Adrenal gland (tissue), 12 donors: ENCODE data around the gene ULBP3. TPM values are rescaled to one million over a fixed set of nuclear protein-coding genes. Genes with fewer than 3 reads are reported as not detected.

ENCODE experiments used
- DNase-seq, 7 donors: peaks; one replicate each; pipeline ENCODE4 v3.0.0-alpha.2; 2019 to 2020
- H3K27ac ChIP-seq, 5 donors: fragments of 200-600 bp; sonication (generic) in 4 of 5; 1 replicate in 3 of 5; 2 replicates in 2 of 5; pipeline versions ENCODE4 v1.5.1 to v1.8.0; 2016 to 2020; ENCODE audit warnings: mild to moderate bottlenecking in 1 of 5
- H3K27me3 ChIP-seq: fragments of 200-600 bp; 2 replicates; pipeline ENCODE4 v1.8.0; 2021
- H3K36me3 ChIP-seq, 2 donors: fragments of 200-600 bp; replicated peaks in 1 of 2; 1 replicate in 1 of 2; 2 replicates in 1 of 2; pipeline versions ENCODE4 v1.5.1 to v1.8.0; 2018 to 2022
- H3K4me1 ChIP-seq, 2 donors: fragments of 200-600 bp; replicated peaks in 1 of 2; 1 replicate in 1 of 2; 2 replicates in 1 of 2; pipeline versions ENCODE4 v1.5.1 to v1.8.0; 2018 to 2021
- H3K4me3 ChIP-seq, 4 donors: fragments of 200-600 bp; sonication (generic) in 3 of 4; one replicate each; pipeline ENCODE4 v1.5.1; 2016 to 2018
- H3K9me3 ChIP-seq, 3 donors: fragments of 200-600 bp; sonication (generic) in 1 of 3; replicated peaks in 1 of 3; 1 replicate in 2 of 3; 2 replicates in 1 of 3; pipeline versions ENCODE4 v1.5.1 to v1.8.0; 2016 to 2021
- POLR2A ChIP-seq, 2 donors: fragments of 450-650 bp; IDR thresholded peaks; one replicate each; pipeline ENCODE4 v1.6.1; 2017; ENCODE audit warnings: antibody characterized with exemption in 2 of 2, mild to moderate bottlenecking in 2 of 2, moderate library complexity in 1 of 2
- WGBS, 4 donors: extraction: QIAGEN DNeasy Blood & Tissue Kit in 2 of 4; methylation state at CpG; one replicate each; pipeline versions ENCODE4 v1.1.5 to v1.1.7; 2013 to 2017; 5-methylcytosine and 5-hydroxymethylcytosine counted together
- intact Hi-C, 2 donors: fragments of 100-400 bp; cut with DNase I; formaldehyde crosslinking; loops; one replicate each; pipeline versions ENCODE4 v1.14.1 to v1.15.0; 2022 to 2023
- polyA plus RNA-seq, 3 donors: library from polyadenylated mRNA; stranded (reverse); fragments of 200-250 nt in 2 of 3; fragments of 350-450 nt in 1 of 3; fragmentation: Illumina TruSeq in 1 of 3; extraction: RNeasy Lipid Tissue Mini Kit (QIAGEN cat#74804) in 1 of 3; gene quantifications; one replicate each; pipeline ENCODE4 v1.2.3, GENCODE V29; 2013 to 2014
- total RNA-seq, 9 donors: library from RNA; depleted of rRNA in 4 of 9; stranded (reverse); fragments of >200 nt in 4 of 9; fragments of 120-200 nt in 1 of 9; fragmentation: NEBNext Ultra II Directional in 1 of 9; extraction: Animal tissue kit (Norgen Biotek cat#: 25700) in 1 of 9; gene quantifications; one replicate each; pipeline versions ENCODE4 v1.1.0 to v1.2.4, GENCODE V29; 2013 to 2023
- TF ChIP-seq, protein P1 (sequence below), 6 experiments: fragments of 450-650 bp in 4 of 6; fragments of 200-600 bp in 2 of 6; sonication (generic) in 1 of 6; IDR thresholded peaks; 1 replicate in 5 of 6; 2 replicates in 1 of 6; pipeline versions ENCODE4 v1.5.1 to v1.8.0; 2016 to 2021; ENCODE audit warnings: antibody characterized with exemption in 6 of 6, mild to moderate bottlenecking in 2 of 6, moderate library complexity in 1 of 6
- donor health status: healthy with polysubstance abuse.
- donor health status: Bipolar disorder and iron deficiency.
- donor health status: DM: yes; HTN: yes; CAD: no.
- donor health status: DM: no; HTN: no; CAD: no.
- donor health status: DM: no; HTN: no; CAD: no.
- donor health status: DM: yes; HTN: yes; CAD: no.

Gene ULBP3
- total and polyA plus RNA-seq, 12 donors, result 0.17 to 15.6 (median 5.1) TPM

DNA sequence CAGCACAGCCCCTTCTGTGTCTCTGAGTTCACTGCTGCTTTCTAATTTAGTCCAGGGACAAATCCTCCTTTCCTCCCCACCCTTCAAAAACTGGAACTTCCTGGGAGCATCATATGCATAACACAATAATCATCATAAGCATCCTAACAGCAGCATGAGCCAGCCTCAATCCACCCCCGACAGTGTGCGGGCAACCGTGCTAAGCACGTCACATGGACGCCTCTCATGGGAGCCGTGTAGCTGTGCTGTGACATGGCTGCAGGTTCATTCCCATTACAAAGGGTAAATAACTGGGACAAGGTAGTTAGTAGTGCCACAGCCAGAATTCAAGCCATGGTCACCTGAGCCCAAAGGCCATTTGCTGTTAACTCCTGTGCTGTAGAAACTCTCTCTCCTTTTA lies 24.5 kb upstream of the ULBP3 start:
- H3K4me3 ChIP-seq, result no peak overlapping the region
- no peak for TF ChIP-seq POLR2A (IDR thresholded peaks at IDR 0.05)
- TF ChIP-seq, protein P1, sequence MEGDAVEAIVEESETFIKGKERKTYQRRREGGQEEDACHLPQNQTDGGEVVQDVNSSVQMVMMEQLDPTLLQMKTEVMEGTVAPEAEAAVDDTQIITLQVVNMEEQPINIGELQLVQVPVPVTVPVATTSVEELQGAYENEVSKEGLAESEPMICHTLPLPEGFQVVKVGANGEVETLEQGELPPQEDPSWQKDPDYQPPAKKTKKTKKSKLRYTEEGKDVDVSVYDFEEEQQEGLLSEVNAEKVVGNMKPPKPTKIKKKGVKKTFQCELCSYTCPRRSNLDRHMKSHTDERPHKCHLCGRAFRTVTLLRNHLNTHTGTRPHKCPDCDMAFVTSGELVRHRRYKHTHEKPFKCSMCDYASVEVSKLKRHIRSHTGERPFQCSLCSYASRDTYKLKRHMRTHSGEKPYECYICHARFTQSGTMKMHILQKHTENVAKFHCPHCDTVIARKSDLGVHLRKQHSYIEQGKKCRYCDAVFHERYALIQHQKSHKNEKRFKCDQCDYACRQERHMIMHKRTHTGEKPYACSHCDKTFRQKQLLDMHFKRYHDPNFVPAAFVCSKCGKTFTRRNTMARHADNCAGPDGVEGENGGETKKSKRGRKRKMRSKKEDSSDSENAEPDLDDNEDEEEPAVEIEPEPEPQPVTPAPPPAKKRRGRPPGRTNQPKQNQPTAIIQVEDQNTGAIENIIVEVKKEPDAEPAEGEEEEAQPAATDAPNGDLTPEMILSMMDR (IDR thresholded peaks at IDR 0.05), result no peak
- peaks cover 5% of the 10 kb centered on the region for H3K27me3 ChIP-seq
- DNase-seq, result no peak
- no peaks in the 10 kb centered on the region for H3K36me3 ChIP-seq
- 83 to 87% (median 85%) methylated on average over 6 of the region's 6 CpGs for WGBS, 4 donors
- no peaks in the 10 kb centered on the region for H3K4me1 ChIP-seq
- no peak overlapping the region for H3K27ac ChIP-seq
- H3K9me3 ChIP-seq, result no peaks in the 10 kb centered on the region
- intact Hi-C loops, result no loop called here

DNA sequence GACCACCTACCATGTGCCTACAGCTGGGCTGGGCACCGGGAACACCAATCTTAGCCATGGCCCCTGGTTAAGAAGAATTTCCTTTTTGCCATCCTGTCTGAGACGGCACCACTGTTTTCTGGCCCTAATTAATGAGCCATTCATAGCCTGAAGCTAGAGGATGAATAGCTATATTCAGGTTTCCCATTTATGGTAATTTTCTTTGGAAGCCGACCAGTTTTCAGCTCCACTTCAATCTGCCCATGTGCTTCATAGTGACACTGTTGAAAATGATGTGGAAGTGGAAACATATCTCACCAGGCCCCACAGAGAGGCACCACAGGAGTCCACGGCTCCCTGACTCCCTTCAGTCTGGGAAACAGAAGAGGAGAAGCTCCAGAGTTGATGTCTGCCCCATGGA lies 22.6 kb upstream of the ULBP3 start:
- no peak for DNase-seq
- peaks cover 5% of the 10 kb centered on the region for H3K27me3 ChIP-seq
- 58 to 67% (median 63%) methylated on average over 4 of the region's 4 CpGs for WGBS, 4 donors
- no peaks in the 10 kb centered on the region for H3K4me1 ChIP-seq
- no peaks in the 10 kb centered on the region for H3K9me3 ChIP-seq
- no peaks in the 10 kb centered on the region for H3K36me3 ChIP-seq
- no peak overlapping the region for H3K4me3 ChIP-seq
- intact Hi-C loops, result no loop called here
- TF ChIP-seq, protein P1 (IDR thresholded peaks at IDR 0.05), result no peak
- no peak for TF ChIP-seq POLR2A (IDR thresholded peaks at IDR 0.05)
- no peak overlapping the region for H3K27ac ChIP-seq

DNA sequence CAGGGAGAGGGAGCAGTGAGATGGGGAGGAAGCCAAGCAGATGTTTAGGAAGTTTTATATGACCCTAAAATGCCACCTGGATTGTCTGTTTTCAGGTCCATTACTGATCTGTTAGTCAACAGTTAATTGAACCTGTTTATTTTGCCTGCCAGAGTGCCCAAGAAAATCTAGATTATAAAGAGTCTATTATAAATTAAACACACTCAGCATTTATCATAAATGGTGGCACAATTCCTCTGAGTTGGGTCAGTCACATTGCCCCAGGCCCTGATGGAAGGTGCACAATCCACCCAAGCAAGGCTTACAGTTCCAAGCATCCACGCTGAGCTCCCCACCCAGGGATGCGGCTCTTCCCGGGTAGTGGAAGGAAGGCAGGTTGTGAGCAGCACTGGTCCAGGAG lies 21.4 kb upstream of the ULBP3 start:
- H3K4me1 ChIP-seq, result no peaks in the 10 kb centered on the region
- 84 to 96% (median 86%) methylated on average over 3 of the region's 3 CpGs for WGBS, 4 donors
- peaks cover 5% of the 10 kb centered on the region for H3K27me3 ChIP-seq
- H3K27ac ChIP-seq, result no peak overlapping the region
- no peaks in the 10 kb centered on the region for H3K36me3 ChIP-seq
- intact Hi-C loops, result no loop called here
- DNase-seq, result no peak
- TF ChIP-seq, protein P1 (IDR thresholded peaks at IDR 0.05), result no peak
- TF ChIP-seq POLR2A (IDR thresholded peaks at IDR 0.05), result no peak
- no peak overlapping the region for H3K4me3 ChIP-seq
- no peaks in the 10 kb centered on the region for H3K9me3 ChIP-seq

DNA sequence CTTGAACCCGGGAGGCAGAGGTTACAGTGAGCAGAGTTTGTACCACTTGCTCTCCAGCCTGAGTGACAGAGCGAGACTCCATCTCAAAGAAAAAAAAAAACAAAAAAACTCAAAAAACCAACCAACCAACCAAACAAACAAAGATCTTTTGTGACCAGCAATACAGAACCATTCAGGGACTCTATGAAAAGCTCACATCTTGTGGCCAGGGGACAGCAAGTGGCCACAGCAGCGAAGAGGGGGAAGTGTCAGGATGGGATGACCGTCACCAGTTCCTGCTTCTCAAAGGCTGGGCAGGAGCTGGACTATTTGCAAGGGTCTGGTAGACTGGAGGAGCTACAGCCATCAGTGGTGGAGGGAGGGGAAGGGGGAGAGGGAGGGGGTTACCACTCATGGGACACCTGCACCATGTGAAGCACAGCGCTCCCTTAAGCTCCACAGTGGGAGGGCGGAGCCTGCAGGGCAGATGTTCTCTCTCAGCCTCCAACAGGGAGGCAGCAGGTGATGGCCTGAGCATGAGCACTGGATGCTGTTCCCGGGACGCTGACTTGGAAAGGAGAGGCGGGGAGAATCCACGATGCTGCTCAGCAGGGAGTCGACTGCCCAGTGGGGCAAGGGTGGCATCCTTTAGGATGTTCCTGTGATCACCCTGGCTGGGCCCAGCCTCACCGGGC lies 19.7 kb upstream of the ULBP3 start:
- TF ChIP-seq, protein P1 (IDR thresholded peaks at IDR 0.05), result no peak
- no peak for TF ChIP-seq POLR2A (IDR thresholded peaks at IDR 0.05)
- intact Hi-C loops, result loop anchor here in 1 of 2 donors (5.0 kb wide), 1 partner anchor 304 kb away; no protein-coding TSS in a partner anchor
- Histone ChIP-seq H3K27me3 (peaks cover 7% of the 10 kb centered on the region), H3K27ac (no peak overlapping the region), H3K4me1 (no peaks in the 10 kb centered on the region), H3K9me3 (no peaks in the 10 kb centered on the region), H3K36me3 (no peaks in the 10 kb centered on the region), H3K4me3 (no peak overlapping the region)
- peak in 1 of 7 donors; percentile 31 for DNase-seq
- 81 to 85% (median 84%) methylated on average over 10 to 12 of the region's 12 CpGs for WGBS, 4 donors
